HG03066 (cell line): Measurements from ENCODE around the gene FOLR2.

Source experiments
- ATAC-seq: cut with Tn5 transposase; IDR thresholded peaks from one replicate; pipeline ENCODE4 v1.9.1; 2021; ENCODE audit warnings: low read depth; ENCODE audit not compliant: unreplicated experiment

Gene FOLR2

GRCh38 chr11:72239849-72240460 lies 23.4 kb downstream of the FOLR2 start:
- ATAC-seq = no peak

- no peak for ATAC-seq
Observed at GRCh38 chr11:72240461-72241290, 24.1 kb downstream of the FOLR2 start.

- ATAC-seq = no peak
Observed at GRCh38 chr11:72241291-72241781, 24.7 kb downstream of the FOLR2 start.

GRCh38 chr11:72242141-72242540 lies 25.5 kb downstream of the FOLR2 start:
- no peak for ATAC-seq

- ATAC-seq = no peak
Observed at GRCh38 chr11:72243173-72244059, 26.8 kb downstream of the FOLR2 start.

- no peak for ATAC-seq
Observed at GRCh38 chr11:72244060-72244360, 27.4 kb downstream of the FOLR2 start, which contains the start of gene PHOX2A. Gene PHOX2A (minus strand): TSS chr11:72244176. CDS start chr11:72244004, 172 bp downstream.

- no peak for ATAC-seq
Observed at GRCh38 chr11:72244361-72245262, 28.0 kb downstream of the FOLR2 start.

GRCh38 chr11:72245263-72245816 lies 28.7 kb downstream of the FOLR2 start:
- no peak for ATAC-seq

GRCh38 chr11:72247584-72247983 lies 31.0 kb downstream of the FOLR2 start:
- ATAC-seq = no peak

GRCh38 chr11:72249961-72250360 lies 33.4 kb downstream of the FOLR2 start:
- no peak for ATAC-seq

- no peak for ATAC-seq
Observed at GRCh38 chr11:72250661-72251464, 34.3 kb downstream of the FOLR2 start.

GRCh38 chr11:72251614-72252013 lies 35.0 kb downstream of the FOLR2 start:
- ATAC-seq = no peak

GRCh38 chr11:72253392-72253791 lies 36.8 kb downstream of the FOLR2 start:
- ATAC-seq = no peak

- no peak for ATAC-seq
Observed at GRCh38 chr11:72254299-72254993, 37.9 kb downstream of the FOLR2 start.

- ATAC-seq = no peak
Observed at GRCh38 chr11:72257570-72257969, 41.0 kb downstream of the FOLR2 start.

GRCh38 chr11:72259490-72259889 lies 42.9 kb downstream of the FOLR2 start:
- no peak for ATAC-seq

- ATAC-seq = no peak
Observed at GRCh38 chr11:72260574-72260973, 44.0 kb downstream of the FOLR2 start.

- no peak for ATAC-seq
Observed at GRCh38 chr11:72263361-72263760, 46.8 kb downstream of the FOLR2 start.
